GM21737 (cell line): Measurements from ENCODE around the gene LEAP2.

Experiments
- ATAC-seq: cut with Tn5 transposase; IDR thresholded peaks from one replicate; pipeline ENCODE4 v1.9.1; 2021; ENCODE audit warnings: mild to moderate bottlenecking, moderate library complexity; ENCODE audit not compliant: unreplicated experiment

Gene LEAP2, protein sequence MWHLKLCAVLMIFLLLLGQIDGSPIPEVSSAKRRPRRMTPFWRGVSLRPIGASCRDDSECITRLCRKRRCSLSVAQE

DNA sequence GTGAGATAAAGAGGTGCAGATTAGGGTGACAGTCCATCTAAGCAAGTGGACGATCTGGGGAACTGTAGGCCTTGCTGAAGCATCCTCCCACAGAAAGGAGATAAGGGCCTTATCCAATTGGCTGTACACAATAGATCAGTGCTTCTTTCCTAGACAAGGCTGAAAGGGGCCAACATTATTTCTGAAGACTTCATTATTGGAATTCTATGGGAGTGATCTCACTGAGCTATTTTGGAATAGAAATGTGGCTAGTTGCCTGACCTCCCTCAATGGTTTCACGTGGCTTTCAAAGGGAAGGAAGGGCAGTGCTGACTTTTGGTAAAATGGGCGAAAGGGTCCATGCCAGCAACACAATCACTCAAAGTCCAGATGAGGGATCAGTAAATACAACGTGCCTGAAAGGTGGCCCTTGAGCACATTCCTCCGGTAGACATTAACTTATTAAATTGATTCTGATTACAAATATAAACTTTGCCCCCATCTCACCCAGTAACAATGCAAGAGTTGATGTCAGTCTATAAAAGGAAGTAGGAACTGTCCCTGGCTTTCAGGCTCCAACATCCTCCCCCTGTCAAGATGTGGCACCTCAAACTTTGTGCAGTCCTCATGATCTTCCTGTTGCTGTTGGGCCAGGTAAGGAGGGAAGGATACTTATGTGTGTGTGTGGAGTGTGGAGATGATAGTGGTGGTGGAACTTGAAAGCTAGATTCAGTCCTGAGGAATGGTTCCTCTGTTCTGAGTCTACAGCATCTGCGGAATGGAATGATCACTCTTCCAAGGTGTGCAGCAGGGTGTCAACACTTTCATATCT is at the start of gene LEAP2:
Gene LEAP2 (plus strand): TSS at position 550 of the 811 bp plus-strand sequence. CDS start 27 bp downstream, at position 577.
- no peak for ATAC-seq

DNA sequence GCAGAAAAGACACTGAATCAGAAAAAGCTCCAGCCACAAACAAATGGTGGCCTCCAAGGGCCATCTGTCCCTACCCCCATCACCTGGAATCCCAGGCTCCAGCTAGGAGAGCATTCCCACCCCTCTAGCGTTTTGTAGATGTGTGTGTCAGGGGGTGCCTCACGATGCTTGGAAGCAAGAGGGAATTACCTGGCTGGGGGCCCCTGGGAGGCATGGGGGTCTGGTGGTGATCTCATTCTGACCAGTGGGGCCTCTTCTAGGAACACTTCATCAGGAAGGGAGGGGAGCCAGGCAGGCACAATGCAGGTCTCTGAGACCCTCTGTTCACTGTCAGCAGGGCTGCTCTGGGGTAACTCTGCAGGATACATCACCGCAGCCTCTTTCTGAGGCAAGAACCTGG is 49.0 kb upstream of the LEAP2 start:
- no peak for ATAC-seq

DNA sequence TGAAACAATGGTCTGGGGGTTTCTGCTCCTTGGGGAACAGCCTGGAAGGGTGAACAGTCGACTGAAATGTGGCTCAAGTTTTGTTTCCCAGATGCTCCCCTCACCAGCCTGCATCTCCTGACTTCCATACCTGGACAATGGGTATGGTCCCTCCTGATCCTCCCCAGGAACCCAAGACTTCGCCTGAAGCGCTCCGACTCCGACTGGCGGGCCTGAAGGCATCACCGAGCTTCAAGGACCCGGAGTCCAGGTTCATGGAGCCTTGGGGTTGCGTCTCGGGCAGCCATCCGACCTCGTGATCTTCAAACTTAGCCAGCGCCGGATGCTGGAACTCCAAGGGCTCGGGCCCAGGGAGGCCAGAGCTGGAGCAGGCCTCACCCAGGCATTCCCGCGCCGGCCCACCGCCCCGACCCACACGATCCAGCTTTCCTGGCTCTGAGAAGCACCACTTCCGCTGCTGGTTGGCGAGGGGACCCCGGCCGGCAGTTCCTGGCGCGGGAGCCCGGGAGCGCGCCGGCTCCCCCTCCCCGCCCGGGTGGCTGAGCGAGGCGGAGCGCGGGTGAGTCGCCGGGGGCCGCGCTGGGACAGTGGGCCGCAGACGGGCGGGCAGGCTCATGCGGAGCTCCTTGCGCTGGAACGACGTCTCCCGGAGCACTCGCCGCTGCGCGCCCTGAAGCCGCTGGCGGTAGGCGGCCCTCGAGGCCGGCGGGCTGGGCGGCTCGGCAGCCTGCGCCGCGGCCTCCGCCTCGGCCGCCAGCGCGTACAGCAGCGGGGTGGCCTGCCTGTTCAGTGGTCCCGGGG is 48.2 kb upstream of the LEAP2 start:
- ATAC-seq: no peak

DNA sequence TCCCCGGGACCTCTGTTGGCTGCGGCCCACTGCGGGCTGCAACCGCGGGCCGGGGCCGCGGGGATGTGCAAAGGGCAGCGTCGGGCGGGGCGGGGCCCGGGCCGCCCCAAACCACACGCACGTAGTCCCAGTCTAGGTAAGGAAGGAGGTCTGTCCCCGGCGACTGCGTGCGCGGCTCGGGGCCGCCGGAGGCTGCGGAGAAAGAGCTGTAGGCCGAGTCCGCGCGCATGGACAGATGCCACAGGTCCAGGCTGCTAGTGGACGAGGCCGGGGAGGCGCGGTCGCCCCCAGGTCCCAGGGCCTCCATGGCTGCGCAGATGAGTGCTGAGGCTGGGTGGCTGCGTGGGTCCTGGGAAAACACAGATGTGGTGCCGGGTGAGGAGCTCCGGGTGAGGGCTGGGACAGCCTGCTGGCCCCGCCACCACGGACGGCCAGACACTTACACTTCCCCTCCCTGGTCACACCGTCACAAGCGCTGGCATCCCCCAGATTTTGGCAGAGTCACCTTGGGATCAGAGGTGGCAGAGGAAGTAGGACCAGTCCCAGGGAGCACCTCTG is 47.6 kb upstream of the LEAP2 start:
- ATAC-seq: no peak

DNA sequence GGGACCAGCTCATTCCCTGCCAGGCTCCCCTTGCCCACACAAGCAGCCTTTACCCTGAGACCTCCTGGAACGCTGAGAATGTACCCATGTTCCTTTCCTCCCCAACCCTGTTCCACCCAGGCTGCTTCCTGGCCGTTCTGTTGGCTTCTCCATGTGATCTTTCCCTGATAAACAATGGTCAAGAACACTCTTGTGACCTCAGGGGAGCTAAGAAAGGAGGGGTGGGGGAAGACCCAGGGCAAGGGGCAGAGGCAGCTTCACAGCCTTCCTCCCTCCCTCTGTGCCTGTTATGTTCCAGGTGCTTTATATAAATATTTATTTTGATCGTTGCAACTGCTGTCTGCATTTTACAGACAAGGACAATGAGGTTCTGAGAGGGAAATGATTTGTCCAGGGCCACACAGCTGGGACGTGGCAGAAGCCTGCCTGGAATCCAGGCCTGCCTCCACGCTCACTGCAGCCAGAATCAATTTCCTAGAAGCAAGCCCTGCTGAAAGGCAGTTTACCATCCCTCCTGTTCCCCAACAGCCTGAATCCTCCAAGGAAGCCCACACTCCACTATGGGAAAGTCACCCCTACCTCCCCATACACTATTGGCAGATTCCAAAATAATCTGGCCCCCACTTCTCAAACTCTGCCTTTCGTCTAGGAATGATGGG is 46.9 kb upstream of the LEAP2 start:
- ATAC-seq: no peak

DNA sequence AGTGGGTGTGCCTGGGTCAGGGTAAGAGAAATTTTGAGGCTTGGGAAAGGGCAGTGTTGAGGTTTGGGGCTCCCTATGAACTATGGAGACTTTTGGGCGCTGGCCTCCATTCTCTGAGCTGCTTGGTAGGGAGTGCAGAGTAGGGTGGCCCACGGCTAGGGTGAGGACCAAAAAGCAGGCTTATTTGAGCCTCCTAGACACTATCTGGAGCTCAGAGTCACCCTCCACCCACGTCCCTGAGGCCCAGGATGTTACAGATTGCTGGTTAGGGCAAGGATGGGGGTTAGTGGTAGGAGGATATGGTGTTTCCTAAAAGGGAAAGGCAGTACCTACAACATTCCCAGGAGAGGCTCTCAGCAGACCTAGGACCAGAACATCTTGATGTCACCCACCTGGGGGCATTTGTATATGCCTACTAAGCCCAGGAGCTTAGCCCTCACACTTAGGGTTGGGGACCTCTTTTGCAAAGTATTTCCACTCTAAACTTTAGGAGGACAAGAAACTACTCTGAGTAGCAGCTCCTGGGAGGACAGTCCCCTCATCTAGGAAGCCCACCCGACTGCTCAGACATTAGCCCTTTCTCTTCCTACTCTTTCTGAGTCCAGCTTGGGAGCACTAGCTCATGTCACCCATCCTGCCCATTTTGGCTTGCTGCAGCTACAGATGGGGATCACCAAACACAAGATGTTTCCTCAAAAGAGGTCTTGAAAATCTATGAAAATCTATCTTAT is 45.4 kb upstream of the LEAP2 start:
- ATAC-seq: no peak

DNA sequence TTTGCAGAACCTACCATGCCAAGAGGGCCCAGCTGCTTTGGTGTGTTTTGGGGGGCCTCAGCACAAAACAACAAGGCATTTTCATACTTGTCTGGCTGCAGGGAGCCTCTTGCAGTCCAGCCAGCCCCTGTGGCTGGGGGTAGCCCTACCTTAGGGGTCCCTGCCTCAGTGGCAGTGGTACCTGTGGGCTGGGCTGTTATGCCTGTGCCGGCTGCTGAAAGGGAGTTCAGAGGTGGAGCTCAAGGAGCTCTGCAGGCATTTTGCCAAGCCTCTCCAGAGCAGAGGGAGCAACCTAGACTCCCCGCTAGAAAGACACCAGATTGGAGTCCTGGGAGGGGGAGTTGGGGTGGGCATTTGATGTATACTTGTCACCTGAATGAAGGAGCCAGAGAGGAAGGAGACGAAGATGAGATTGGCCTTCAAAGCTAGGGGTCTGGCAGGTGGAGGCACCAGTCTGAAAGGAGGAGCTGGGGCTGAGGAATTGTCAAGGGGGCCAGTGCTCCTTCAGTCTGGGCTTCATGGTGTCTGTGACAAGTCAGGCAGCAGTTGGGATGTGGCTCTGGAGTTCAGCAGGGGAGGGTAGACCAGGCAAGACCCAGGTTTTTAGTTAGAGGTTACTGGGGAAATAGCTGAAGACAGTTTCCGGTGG is 44.5 kb upstream of the LEAP2 start:
- no peak for ATAC-seq

DNA sequence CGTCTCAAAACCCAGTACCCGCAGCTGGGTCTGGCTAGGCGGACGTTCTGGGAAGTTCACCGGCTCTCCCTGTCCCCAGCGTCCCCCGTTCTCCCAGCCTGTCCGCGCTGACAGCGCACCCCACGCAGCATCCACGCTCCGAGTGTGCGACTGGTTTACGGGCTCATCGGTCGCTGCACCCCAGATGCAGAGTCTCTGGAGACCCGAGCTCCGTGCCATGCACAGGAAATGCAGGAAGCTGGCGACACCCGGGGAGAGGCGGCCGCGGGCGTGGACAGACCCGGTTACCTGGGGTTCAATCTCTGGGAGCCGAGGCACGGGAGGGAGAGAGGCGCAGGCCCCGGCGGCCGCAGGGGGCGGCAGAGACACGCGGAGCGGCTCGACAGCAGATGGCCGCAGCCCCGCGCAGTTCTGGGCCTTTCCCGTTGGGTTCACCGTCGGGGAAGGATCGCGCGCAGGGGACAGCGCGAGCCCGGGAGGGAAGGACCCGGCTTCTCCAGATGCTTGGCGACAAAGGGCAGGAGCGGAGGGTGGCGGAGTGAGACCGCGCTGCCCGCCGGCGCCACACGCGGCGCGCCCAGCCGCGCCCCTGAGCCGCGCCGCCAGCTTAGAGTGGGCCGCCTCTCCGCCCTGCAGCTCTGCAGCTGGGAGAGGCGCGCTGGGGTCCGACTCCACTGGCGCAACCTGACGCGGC is 43.6 kb upstream of the LEAP2 start:
- peak; percentile 67 for ATAC-seq

DNA sequence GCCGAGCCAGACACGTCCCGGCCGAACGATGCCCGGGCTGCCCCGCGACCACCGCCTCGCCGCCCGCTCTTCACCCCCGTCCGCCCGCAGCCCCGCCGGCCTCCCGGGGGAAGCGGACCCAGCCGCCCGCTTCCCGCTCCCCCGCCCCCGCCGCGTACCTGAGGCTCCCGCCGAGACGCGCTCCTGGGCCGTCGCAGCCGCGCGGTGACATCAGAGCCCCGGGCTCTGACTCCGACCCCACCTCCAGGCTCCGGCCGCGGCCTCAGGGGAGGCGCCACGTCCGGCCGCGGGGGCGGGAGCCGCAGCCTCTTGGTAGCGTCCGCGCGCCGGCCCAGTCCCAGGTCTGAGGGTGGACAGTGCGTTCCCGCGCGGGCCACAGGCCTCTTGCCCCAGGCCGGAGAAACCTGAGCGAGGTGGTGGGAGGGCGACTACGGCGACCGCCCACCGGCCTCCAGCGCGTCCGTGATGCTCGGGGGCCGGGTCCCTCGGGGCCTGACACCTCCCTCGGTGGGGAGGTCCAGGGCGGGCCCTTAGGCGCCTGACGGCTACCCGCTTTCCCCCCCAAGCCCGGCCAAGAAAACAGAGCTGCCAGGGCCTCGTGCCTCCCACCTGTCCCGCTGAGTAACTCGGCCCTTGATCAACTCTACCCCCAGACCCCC is 42.9 kb upstream of the LEAP2 start, which contains the start of gene SHROOM1:
Gene SHROOM1 (minus strand): TSS at position 212 of the 659 bp plus-strand sequence. CDS start 4,507 bp downstream, outside the sequence.
- ATAC-seq: peak; percentile 60

DNA sequence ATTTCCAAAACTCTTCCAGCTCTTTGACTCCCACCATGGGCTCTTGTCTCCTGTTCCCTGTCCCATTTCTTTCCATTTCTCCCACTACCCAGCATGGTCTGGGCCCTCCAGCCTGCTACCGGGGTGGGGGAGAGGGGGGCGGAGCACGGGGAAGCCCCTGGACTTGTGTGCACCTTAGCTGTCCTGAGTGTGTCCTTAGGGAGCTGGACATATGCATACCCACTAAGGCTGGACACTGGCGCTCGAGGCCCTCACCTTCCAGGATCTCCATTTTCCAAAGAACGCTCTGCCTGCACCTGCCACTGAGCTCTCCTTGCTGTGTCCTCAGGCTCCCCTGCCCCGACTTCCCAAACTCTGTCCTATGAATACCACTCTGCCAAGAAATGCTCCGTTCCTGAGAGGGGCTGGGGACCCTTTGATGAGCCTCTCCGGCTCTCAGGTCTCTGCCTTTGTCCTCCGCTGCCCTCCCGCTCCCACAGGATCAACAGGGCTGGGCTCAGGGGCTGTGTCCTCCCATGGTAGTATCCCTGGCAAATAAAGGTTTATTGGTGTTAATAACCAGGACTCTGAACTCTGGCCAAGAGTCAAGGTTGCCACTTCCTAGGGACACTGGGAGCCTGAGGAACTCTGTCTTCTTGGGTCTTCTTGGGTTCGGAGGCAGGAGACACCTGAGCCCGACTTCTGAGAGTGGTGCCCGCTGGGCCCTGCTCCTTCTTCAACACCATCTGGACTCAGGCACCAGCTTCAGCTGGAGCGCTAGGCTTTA is 42.2 kb upstream of the LEAP2 start:
- ATAC-seq: no peak

DNA sequence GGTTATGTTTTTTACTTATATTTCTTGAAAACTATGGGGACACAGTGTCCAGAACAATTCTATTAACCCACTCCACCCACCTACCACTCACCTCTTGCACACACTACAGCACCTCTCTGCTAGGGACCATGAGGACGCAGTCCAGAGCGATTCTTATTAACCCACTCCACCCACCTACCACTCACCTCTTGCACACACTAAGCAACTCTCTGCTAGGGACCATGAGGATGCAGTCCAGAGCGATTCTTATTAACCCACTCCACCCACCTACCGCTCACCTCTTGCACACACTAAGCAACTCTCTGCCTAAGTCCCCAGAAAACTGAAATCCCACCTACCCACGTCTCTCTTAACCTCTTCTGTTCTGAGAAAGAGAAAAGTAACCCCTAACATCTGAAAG is 40.9 kb upstream of the LEAP2 start:
- ATAC-seq: no peak

DNA sequence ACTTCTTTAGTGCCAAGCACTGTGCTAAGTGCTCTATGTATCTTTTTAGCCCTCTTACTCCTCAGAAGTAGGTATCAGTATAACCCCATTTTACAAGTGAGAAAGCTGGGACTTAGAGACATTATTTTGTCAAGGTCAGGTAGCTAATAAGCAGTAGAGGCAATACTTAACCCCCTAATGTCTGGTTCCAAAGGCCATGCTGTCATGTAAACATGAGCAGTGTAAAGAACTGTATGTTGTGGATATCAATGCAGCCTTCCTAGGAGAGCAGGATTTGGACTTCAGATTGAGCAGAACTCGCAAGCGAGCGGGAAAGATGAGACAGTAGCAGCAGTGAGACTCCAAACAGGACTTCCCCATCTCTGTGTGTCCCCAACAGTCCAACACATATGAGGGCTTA is 39.4 kb upstream of the LEAP2 start:
- no peak for ATAC-seq

DNA sequence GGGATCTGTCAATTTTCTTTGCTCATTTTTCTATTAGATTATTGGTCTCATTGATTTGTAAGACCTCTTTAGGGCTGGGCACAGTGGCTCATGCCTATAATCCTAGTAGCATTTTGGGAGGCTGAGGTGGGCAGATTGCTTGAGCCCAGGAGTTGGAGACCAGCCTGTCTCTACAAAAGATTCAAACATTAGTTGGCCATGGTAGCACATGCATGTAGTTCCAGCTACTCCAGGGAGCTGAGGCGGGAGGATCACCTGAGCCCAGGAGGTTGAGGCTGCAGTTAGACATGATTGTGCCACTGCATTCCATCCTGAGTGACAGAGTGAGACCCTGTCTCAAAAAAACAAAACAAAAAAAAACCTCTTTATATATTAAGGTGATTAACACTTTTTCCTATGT is 36.6 kb upstream of the LEAP2 start:
- no peak for ATAC-seq

DNA sequence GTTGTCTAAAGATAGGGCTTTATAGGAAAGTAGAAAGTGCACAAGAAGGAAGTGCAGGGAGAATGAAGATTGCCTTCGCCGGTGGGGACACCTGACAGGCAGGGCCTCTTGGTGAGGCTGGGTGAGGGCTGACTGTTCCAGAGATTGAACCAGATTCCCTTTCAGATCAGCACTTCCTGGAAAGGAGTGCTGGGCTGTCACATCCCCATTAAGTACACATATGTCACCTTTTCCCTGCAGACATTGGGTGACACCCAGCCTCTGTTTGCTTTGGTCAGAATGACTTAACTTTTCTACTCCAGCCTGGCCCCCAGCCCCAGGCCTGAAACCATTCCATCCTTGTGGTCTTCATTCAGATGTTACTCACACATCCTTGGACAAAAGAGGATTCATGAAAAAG is 35.6 kb upstream of the LEAP2 start:
- no peak for ATAC-seq

DNA sequence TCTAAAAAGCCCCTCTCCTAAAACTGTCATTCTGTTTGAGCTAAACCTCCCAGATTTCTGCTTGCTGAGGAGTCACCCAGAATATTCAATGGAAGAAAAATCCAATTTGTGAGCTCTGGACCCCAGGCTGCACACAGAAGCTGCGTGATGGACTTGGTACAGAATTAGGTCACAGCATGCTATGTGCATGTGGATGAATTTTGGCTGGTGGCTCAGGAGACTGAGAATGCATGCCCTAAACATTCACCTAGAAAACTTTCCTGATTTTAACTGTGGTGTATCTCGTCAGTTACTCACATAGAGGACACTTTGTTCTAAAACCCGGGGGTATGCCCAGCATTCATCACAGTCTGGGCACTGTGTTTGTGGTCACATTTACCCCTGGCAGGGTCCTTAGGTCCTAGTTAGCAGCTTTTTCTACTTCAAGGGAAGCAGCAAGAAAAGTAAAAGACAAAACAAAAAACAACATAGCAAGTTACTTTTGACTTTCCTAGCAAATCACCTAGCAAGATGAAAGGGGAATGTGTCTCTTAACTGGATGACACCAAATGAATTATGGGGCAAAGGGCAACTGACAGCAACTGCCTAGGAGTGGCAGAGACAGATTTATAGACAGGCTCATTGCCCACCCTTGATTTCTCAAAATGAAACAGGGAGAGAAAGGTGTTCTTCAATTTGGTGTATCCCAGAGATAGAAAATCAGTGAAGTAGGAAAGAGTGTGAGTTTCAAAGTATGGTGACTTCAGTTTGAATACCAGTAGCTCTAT is 34.8 kb upstream of the LEAP2 start:
- ATAC-seq: no peak

DNA sequence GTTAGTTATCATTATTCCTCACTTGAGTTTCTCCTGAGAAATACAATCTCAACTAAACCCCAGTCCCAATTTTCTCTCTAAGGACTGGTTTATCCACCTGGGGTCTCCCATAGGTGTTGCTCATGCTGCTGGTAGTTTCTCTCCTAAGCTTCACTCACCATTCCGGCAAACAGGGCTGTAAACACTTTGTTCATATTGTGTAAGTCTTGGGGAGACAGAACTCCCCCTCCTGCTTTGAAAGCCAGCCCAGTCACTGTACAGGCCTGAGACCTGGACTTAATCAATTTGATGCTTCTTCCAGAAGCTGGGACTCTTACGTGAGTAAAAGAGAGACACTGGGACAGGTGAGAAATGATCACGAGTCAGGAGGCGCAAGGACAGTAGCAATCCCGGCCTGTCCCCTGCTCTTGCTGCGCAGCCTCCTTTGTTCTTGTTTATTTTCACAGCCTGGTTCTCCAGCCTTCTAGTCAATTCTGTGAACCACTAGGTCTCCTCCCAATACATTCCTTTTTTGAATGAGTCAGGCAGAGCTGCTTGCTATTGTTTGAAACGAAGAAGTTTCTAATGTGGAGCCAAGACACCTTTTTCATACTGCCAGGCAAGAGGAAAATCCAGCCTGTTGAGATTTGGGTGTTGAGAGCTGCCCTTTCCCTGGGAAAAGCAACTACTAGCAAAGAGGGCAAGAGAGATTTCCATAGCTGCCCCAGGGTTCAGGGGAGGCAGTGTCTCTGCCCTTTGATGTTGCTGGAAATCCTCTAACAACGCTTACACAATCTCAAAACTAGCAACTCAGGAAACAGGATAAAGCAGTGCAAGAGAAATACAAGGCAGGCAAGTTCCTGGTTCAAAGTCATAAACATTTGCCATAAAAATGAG is 33.8 kb upstream of the LEAP2 start:
- ATAC-seq: no peak
